ENCODE data around the gene PCDHB14. TPM values are rescaled to one million over a fixed set of nuclear protein-coding genes. Genes with fewer than 3 reads are reported as not detected.
A peak's percentile ranks its signal among the peaks of the same experiment; 100 is the strongest.
"Not testable (repeated sequence)": the region's sequence is repeated elsewhere in the genome, so short reads cannot be mapped to it uniquely, and the experiment has no call there.

Gene PCDHB14
- total RNA-seq, 4 donors from 2014 or later, result 3.5 to 6.5 (median 4.0) TPM

GRCh38 chr5:141196363-141196762 lies 26.8 kb upstream of the PCDHB14 start:
- H3K9me3 ChIP-seq, result no peaks in the 10 kb centered on the region
- H3K36me3 ChIP-seq, result no peaks in the 10 kb centered on the region
- H3K27me3 ChIP-seq, result no peaks in the 10 kb centered on the region
- H3K27ac ChIP-seq, result no peak overlapping the region
- TF ChIP-seq POLR2A (IDR thresholded peaks at IDR 0.05) (no peak), CTCF (IDR thresholded peaks at IDR 0.05) (no peak)
- DNase-seq, result no peak
- intact Hi-C loops (cut with DNase I), result no loop called here
- H3K4me1 ChIP-seq, result no peaks in the 10 kb centered on the region
- WGBS, 2 donors, result 43 to 72% methylated on average over 3 of the region's 3 CpGs
- no peak overlapping the region for H3K4me3 ChIP-seq (replicated peaks in 1 of 3)

GRCh38 chr5:141199359-141200235 lies 23.5 kb upstream of the PCDHB14 start, which contains the start of gene PCDHB11:
Gene PCDHB11, plus strand, starts transcription at chr5:141199627. Its CDS starts 148 bp downstream, at chr5:141199775.
- H3K27me3 ChIP-seq, result no peaks in the 10 kb centered on the region
- 27 to 51% methylated on average over 21 of the region's 21 CpGs for WGBS, 2 donors
- no peak within 1 kb of the TSS for H3K27ac ChIP-seq
- intact Hi-C loops (cut with DNase I), result no loop called here
- no peaks in the 10 kb centered on the region for H3K36me3 ChIP-seq
- no peak within 1 kb of the TSS for H3K4me3 ChIP-seq (replicated peaks in 1 of 3)
- no peak for DNase-seq
- H3K9me3 ChIP-seq, result no peaks in the 10 kb centered on the region
- peak in 1 of 6 experiments; percentile 7 for TF ChIP-seq CTCF (IDR thresholded peaks at IDR 0.05)
- TF ChIP-seq POLR2A (IDR thresholded peaks at IDR 0.05), result no peak
- H3K4me1 ChIP-seq, result no peaks in the 10 kb centered on the region

- WGBS, 2 donors, result 22 to 43% methylated on average over 17 to 29 of the region's 38 CpGs
- DNase-seq; intact Hi-C loops (cut with DNase I); H3K4me1 ChIP-seq; H3K9me3 ChIP-seq; H3K27me3 ChIP-seq; H3K27ac ChIP-seq; H3K36me3 ChIP-seq; H3K4me3 ChIP-seq (replicated peaks in 1 of 3): not testable (repeated sequence)
Measured at GRCh38 chr5:141201126-141201525, 22.0 kb upstream of the PCDHB14 start.

- intact Hi-C loops (cut with DNase I); DNase-seq; H3K27me3 ChIP-seq; H3K4me3 ChIP-seq (replicated peaks in 1 of 3); H3K27ac ChIP-seq; H3K4me1 ChIP-seq; H3K36me3 ChIP-seq; H3K9me3 ChIP-seq: not testable (repeated sequence)
- WGBS, 2 donors, result 32 to 52% methylated on average over 8 to 12 of the region's 35 CpGs
Measured at GRCh38 chr5:141201646-141202045, 21.5 kb upstream of the PCDHB14 start.

GRCh38 chr5:141208478-141208877 lies 14.7 kb upstream of the PCDHB14 start, which contains the start of gene PCDHB12:
Gene PCDHB12, plus strand, starts transcription at chr5:141208719. Its CDS starts 189 bp downstream, at chr5:141208908.
- no peak within 1 kb of the TSS for H3K27ac ChIP-seq
- no peak for TF ChIP-seq POLR2A (IDR thresholded peaks at IDR 0.05)
- peak in 1 of 6 experiments; percentile 10 for TF ChIP-seq CTCF (IDR thresholded peaks at IDR 0.05)
- 18 to 28% methylated on average over 11 of the region's 11 CpGs for WGBS, 2 donors
- H3K9me3 ChIP-seq, result no peaks in the 10 kb centered on the region
- H3K27me3 ChIP-seq, result no peaks in the 10 kb centered on the region
- intact Hi-C loops (cut with DNase I), result no loop called here
- no peaks in the 10 kb centered on the region for H3K4me1 ChIP-seq
- no peak for DNase-seq
- no peaks in the 10 kb centered on the region for H3K36me3 ChIP-seq
- H3K4me3 ChIP-seq (replicated peaks in 1 of 3), result no peak within 1 kb of the TSS

GRCh38 chr5:141210281-141210680 lies 12.9 kb upstream of the PCDHB14 start:
- H3K9me3 ChIP-seq; DNase-seq; H3K36me3 ChIP-seq; H3K27ac ChIP-seq; H3K4me1 ChIP-seq; H3K4me3 ChIP-seq (replicated peaks in 1 of 3); intact Hi-C loops (cut with DNase I); H3K27me3 ChIP-seq: not testable (repeated sequence)
- 10 to 70% methylated on average over 2 to 24 of the region's 39 CpGs for WGBS, 2 donors

GRCh38 chr5:141210849-141211248 lies 12.3 kb upstream of the PCDHB14 start:
- WGBS, 2 donors, result 11 to 45% methylated on average over 4 to 20 of the region's 27 CpGs
- H3K9me3 ChIP-seq; H3K27ac ChIP-seq; H3K36me3 ChIP-seq; H3K4me1 ChIP-seq; H3K27me3 ChIP-seq; intact Hi-C loops (cut with DNase I); H3K4me3 ChIP-seq (replicated peaks in 1 of 3); DNase-seq: not testable (repeated sequence)

Measured in thyroid gland (tissue), 4 donors.